Left renal cortex interstitium (tissue), 4 donors: ENCODE results near the gene PANK4. TPM values are rescaled to one million over a fixed set of nuclear protein-coding genes. Genes with fewer than 3 reads are reported as not detected.
"Not testable (repeated sequence)": the region's sequence is repeated elsewhere in the genome, so short reads cannot be mapped to it uniquely, and the experiment has no call there.

Experiments used
- DNase-seq, 4 donors: peaks; one replicate each; pipeline ENCODE4 v3.0.0-alpha.2; 2013; ENCODE audit warnings: low read depth in 4 of 4, low spot score in 2 of 4, missing footprints in 1 of 4
- polyA plus RNA-seq, 4 donors: library from polyadenylated mRNA; unstranded; fragments of 120-200 nt; gene quantifications; one replicate each; pipeline ENCODE4 v1.2.1, GENCODE V29; 2013; ENCODE audit not compliant: insufficient read length in 4 of 4

PANK4 gene
- polyA plus RNA-seq, 4 donors, result 24.8 to 34.0 (median 29.0) TPM

- no peak for DNase-seq
Measured at GRCh38 chr1:2559509-2560298, 33.3 kb upstream of the PANK4 start.

- no peak for DNase-seq
Measured at GRCh38 chr1:2558861-2559260, 32.5 kb upstream of the PANK4 start.

DNA sequence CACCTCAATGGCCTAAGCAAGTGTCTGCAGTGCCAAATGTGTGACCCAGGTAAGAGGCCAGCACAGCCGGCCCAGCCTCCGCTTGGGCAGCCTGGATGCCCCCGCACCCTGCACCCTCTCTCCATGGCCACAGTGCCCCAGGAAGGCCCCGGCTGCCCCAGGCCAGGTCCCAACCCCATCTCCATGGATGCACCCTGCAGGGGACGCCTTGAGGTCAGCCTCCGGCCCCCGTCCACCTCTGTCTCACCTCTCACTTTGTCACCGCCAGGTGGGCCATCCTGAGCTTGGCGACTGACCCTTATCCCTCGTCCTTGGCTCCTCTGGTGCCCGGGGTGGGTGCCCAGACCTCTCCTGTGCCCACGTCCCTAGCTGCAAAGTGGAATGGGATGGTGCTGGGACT is 32.0 kb upstream of the PANK4 start:
- DNase-seq, result no peak

DNA sequence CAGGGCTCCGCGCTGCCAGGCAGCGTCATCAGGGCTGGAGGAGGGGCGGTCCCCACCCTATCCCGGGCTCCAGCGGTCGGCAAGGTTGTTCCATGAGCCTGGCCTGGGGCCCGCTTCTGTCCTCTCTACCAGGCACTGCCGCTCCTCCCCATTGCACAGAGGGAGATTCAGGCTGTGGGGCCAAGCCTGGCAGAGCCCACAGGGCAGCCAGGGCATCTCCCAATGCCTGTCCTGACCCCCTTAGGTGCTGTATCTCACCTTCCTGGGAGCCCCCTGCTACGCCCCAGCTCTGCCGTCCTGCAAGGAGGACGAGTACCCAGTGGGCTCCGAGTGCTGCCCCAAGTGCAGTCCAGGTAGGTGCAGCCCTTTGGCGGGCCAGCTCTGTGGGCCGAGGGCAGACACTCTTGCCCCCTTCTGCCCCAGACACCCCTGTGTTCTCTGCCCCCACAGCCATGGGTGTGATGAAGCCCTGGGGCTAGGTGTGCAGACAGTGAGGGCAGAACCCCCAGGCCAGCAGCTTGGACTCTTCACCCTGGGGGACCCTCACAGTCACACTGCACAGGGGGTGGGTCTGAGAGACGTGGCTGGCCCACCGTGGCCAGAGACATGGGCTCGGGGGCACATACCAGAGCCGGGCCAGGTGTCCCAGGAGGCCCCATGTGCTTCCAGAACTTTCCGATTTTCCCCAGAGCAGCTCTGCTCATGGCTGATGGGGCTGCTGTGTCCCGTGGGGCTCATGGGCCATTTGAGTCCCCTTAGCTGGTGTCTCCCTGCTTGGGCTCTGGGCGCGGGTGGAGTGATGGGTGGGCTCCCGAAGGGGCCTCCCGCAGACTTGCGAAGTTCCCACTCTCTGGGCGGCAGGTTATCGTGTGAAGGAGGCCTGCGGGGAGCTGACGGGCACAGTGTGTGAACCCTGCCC is 31.3 kb upstream of the PANK4 start:
- DNase-seq, result no peak

DNA sequence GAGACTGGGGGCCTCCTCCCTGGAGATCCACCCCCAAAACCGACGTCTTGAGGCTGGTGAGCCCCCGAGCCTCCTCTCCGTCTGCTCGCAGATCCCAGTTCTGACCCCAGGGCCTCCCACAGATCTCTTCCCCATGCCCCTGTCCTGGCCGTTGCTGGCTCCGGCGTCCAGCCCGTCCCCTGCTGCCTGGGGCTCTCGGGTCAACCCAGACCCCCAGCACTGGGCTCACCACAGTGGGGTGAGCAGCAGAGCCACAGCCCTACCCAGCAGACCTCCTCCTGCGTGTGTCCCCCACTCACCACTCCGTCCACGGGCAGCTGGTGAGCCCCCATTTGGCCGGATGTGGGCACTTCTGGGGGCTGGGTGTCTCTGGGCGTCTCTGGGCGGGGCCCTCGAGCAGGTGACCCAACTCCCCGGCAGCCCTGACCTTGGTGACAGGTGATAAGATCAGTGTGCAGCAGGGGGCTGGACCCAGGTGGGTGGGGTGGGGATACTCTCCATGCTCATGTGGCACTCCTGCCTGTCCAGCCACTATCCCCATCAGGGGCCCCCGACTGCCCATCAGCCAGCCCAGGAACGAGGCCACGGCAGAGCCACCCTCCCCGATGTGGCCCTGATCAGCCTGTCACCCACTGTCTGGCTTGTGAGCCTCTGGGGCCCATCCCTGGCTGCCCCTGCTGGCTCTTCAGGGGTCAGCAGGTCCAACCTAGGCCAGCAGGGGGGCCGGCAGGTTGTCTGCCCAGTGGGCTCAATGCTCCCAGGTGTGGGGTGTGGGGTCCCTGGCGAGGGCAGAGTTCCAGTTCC is 30.5 kb upstream of the PANK4 start:
- no peak for DNase-seq

DNA sequence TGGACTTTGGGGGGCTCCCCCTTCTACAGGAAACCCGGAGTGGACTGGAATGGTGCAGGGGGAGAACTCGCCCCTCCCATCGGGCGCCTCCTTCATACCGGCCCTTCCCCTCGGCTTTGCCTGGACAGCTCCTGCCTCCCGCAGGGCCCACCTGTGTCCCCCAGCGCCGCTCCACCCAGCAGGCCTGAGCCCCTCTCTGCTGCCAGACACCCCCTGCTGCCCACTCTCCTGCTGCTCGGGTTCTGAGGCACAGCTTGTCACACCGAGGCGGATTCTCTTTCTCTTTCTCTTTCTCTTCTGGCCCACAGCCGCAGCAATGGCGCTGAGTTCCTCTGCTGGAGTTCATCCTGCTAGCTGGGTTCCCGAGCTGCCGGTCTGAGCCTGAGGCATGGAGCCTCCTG is 29.9 kb upstream of the PANK4 start, which contains the start of gene TNFRSF14:
TNFRSF14 (plus strand) TSS at position 95 of the 401 bp plus-strand sequence; CDS start at position 389, 294 bp downstream.
- no peak for DNase-seq

DNA sequence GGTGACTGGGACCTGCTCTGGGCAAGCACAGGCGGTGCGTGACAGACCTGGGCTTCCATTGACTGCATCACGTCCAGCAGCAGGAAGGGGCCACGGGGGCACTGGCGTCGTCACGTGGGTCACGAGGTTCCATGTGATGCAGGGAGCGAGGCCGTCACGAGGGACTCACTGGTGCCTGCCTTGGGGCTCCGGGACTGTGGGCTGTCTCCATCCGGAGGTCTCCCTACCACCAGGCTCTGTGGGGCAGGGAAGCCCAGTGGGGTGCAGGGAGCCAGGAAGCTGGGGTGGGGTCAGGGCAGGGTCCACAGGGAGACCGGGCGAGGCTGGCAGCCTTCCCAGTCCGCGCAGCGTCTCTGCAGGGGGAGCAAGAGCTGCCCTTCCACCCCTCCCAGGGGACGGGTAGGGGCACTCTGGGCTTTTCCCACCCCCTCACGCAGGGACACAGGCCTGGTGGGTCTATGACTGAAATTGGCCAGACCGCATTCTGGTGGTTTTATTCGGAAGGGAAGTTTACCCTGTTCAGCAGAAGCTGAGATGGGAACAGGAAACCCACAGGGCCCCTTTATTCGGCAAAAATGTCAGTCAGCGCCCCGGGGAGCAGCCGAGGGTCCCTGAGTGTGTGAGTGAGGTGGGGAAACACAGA is 29.4 kb upstream of the PANK4 start:
- DNase-seq, result no peak

GRCh38 chr1:2554621-2555387 is 28.4 kb upstream of the PANK4 start:
- DNase-seq, result no peak

GRCh38 chr1:2553871-2554620 is 27.6 kb upstream of the PANK4 start:
- no peak for DNase-seq

DNA sequence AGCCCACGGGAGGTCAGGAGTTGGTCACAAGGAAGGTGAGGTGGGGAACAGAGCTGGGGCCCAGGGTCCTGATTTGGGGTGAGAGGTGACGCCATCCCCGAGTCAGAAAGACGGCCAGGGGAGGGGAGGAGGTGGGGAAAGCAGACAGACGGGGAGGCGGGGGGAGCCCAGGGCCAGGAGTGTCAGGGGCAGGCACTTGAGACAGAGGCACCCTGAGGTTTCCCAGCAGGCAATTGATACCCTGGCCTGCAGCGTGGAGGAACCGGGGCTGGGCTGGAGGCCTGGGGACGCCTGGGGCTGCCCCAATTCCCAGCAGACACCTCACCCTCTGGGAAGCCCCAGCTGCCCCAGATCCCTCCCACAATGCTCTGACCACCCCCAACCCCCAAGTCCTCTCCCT is 26.7 kb upstream of the PANK4 start:
- not testable (repeated sequence) for DNase-seq

GRCh38 chr1:2552189-2552588 is 25.8 kb upstream of the PANK4 start:
- DNase-seq, result no peak

DNA sequence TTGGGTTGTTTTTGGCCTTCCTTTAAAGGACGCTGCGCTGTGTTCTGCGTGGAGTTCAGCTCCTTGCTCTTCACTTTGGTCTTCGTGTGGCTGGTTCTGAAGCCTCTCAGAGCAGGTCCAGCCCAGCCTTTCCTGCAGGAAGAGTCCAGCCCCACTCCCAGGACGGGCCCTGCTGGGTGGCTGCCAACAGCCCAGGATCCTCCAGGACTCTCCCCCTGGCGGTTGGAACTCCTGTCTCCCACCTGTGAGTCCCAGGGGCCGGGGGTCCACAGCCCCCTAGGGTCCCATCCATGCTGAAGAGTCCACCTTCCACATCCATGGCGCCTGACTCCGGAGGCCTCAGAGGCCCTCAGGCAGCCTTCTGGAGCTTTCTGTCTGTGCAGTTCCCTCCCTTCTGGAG is 25.1 kb upstream of the PANK4 start:
- not testable (repeated sequence) for DNase-seq

DNA sequence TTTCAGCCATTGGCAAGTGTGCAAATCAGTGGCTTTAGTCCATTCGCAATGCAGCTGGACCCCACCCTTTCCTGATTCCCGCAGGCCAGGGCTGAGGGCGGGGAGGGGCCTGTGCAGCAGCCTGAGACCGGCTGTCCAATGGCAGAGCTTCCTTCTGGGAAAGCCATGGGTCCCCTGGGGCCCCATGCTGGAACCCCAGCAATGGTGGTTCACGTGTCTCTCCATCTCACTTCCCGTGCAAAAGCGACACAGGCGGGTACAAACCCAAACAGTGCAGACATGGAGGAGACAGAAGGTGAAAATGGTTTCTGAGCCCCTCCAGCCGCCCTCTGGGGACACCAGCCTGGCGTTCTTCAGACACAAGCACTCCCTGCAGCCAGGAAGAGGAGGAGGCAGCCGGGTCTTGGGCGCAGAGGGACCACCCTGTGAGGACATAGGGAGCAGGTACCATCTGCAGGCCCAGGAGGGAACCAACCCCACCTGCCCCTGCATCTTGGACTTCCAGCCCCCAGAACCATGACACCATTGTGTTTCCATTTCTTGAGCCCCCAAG is 24.0 kb upstream of the PANK4 start:
- not testable (repeated sequence) for DNase-seq

- DNase-seq, result not testable (repeated sequence)
Measured at GRCh38 chr1:2549367-2550029, 23.1 kb upstream of the PANK4 start.

DNA sequence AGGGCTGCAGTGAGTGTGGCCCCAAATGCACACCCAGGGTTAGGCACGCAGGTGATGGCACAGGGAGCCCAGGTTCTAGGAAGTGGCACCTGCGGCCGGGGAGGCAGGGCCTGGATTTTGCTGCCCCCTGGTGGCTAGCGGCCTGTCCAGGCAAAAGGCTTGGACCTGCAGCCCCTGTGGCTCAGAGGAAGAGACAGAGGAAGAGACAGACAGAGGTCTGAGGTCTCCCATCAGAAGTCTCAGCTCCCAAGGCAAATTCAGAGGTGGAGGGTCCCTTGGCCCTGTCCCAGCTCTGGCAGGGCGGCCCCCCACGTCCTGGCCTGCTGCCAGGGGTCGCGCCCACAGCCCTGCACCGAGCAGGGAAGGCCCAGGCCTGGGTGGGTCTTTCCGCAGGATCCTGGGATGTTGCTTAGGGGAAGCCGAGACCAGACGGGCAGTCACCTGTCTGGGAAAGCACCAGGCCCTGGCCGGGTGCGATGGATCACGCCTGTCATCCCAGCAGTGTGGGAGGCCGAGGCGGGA is 21.7 kb upstream of the PANK4 start:
- DNase-seq, result peak in 2 of 4 donors; percentile 64 to 73

DNA sequence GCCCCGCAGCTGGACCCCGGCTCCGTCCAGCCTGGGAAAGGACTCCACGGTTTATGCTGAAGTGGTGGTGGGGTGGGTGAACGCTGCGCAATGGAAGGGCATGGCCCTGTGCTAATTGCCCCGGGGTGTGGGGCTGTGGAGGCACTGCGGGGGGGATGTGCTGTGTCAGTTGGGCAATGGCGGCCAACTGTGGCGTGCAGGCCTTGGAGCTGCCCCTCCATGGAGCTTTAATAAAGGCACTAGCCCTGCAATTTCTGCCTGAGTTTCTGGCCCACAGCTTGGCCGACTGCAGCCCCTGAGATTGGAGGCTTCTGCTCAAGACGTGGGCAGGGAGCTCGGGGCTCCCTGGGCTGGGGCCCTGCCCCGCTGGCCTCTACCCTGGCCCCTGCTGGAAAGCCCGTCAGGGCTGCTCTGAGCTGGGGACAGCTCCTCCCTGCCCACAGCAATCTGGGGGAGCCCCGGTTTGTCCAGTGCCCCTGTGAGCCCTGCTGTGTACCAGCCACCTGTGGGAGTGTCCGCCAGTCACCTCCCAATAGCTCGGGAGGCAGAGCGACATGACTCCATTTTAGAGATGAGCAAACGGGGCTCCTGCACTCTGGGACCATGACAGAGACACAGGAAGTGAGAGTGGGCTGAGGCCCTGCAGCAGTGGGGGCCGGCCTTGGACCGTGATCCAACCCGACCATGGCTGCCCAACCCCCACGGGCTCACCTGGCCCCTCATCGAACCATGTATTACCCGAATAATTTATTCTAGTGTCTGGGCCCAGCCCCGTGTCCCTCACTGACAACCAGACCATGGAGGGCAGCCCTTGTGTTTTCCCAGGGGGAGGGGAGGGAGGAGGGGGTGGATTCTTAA is 21.0 kb upstream of the PANK4 start:
- DNase-seq, result no peak
